Ammon's horn (tissue), 1 donor: ENCODE measurements around the gene DAAM1.
A peak's percentile ranks its signal among the peaks of the same experiment; 100 is the strongest.

Source experiments
- DNase-seq: peaks from one replicate; pipeline ENCODE4 v3.0.0-alpha.2; 2016; ENCODE audit warnings: low spot score

Gene DAAM1

DNA sequence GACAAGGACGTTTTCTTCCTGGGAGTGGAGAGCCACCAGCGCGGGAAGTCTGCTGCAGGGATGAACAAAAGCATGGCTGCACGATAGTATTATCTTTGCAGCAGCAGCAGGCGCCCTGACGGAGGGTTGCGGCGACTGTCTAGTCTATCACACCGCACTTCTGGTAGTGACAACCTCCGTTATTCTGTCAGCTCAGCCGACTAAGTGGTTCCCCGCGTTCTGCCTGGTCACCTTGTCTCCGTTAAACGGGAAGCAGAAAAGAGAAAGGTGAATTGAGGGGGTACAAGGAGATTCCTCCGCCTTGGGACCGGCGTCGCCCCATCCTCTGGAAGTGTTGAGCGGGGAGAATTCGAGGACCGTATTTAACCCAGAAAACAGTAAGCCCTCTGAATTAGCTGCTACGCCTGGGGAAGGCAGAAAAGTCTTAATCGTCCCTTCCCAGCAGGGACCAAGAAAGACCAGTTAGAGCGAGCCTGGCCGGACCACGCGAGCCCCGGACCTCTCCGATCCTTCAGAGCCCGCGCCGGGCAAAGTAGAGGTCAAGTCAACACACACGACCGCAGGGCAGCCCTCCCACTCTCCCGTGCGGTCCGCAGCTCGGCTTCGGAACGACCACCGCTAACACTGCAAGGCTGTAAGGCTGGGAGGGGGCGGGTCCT lies 536 bp upstream of the DAAM1 start:
- DNase-seq, result no peak

DNA sequence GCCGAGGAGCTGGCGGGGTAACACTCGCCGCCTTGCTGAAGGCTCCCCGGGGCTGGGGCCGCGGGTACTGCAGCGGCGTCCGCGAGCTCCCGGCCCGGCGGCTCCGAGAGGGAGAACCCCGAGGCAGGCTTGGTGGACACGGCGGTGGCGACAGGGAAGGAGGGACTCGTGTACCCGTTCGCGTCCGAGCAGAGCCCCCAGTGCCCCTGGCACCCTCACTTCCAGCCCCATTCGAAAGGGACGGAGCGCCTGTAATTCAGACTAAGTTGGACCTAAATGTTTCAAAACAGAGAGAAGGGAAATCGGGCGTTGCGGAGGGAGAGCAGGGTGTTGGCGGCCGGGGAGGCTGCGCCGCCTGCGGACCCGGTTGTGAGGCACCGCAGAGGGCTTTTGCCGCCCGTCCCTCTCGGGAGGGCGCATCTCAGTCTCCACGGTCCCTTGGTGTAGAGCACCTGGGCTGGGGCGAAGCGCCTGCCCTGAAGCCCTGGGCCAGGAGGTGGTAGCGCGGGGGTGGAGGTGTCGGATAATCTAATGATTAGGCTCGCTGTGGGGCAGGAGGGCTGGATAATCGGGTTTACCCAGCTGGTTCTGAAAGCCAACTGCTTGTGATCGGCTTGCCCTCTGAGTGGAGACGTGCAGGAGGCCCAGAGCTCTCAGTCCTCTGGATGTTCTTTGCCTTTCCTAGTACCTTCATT lies 771 bp downstream of the DAAM1 start:
- DNase-seq, result peak; percentile 37

GRCh38 chr14:59189786-59190368 lies 1.4 kb downstream of the DAAM1 start:
- peak; percentile 86 for DNase-seq

DNA sequence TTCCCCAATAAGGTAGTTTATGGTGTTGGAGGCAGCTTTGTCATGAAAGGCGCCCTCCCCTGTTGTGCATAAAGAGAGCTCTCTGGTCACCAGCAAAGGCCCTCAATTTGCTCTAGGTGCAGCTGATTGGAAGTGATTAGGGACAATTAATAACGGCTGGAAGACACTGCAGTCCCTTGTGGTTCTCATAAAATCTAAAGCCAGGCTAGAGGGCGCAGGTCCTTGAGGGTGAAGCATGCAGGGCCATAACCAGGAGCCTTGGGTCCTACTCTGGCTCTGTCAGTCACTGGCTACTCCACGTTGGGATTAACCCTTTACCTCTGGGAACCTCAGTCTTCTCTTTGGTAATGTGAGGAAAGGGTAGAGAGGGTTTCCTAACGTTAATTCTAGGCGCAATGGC lies 1.9 kb downstream of the DAAM1 start:
- DNase-seq, result peak; percentile 11

- no peak for DNase-seq
Observed at GRCh38 chr14:59195912-59196311, 7.4 kb downstream of the DAAM1 start.

GRCh38 chr14:59197695-59198262 lies 9.3 kb downstream of the DAAM1 start:
- no peak for DNase-seq

DNA sequence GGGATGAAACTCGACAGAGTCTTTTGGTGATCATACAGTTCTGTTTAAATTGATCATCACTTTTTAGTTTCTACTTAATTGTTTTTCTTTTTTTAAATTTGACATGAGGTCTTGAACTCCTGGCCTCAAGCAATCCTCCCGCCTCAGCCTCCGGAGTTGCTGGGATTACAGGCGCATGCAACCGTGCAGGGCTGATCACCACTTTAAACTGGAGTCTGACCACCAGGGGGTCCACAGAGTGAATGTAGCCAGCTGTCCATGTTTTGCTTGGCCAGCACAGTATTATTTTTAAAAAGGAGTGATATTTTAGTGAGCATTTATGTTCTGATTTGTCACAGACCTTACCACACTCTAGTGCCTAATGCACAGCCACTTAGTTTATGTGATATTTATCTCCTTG lies 10.7 kb downstream of the DAAM1 start:
- no peak for DNase-seq

GRCh38 chr14:59199614-59200013 lies 11.1 kb downstream of the DAAM1 start:
- no peak for DNase-seq

DNA sequence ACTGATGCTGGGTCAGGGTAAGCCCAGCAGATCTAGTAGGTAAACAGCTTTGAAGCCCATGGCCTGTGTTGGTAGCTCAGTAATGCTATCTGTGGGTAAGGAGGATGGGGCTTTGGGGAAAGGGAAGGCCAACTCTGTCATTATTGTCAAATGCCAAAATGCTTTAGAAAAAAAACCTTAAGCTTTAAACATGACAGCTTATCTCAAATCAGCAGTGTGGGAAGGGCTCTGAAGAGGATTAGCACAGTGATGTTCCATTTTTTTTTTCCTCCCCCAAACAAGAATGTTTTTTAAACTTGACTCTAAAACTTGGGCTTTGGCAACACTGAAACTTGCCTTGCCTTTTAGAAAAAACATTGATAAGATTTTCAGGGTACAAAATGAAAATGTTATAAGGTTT lies 11.7 kb downstream of the DAAM1 start:
- DNase-seq, result no peak

GRCh38 chr14:59202031-59202430 lies 13.6 kb downstream of the DAAM1 start:
- DNase-seq, result no peak

GRCh38 chr14:59204305-59204704 lies 15.8 kb downstream of the DAAM1 start:
- DNase-seq, result no peak

DNA sequence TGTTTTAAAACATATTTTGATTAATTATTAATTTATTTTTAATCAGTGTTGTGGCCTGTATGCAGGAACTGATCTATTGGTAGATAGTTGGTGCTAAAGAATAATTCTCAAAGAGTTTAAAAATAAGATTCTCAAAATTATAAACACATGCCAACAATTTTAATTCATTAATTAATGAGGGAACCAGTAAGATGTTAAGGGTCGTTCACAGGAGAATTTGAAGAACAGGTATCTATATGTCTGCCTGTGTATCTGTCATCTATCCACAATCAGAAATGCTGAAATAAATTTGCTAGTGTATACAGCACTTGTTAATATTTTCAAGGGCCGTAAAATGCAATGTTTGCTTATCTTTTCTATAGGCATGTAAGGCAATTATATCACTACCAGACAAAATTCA lies 18.4 kb downstream of the DAAM1 start:
- DNase-seq, result no peak

DNA sequence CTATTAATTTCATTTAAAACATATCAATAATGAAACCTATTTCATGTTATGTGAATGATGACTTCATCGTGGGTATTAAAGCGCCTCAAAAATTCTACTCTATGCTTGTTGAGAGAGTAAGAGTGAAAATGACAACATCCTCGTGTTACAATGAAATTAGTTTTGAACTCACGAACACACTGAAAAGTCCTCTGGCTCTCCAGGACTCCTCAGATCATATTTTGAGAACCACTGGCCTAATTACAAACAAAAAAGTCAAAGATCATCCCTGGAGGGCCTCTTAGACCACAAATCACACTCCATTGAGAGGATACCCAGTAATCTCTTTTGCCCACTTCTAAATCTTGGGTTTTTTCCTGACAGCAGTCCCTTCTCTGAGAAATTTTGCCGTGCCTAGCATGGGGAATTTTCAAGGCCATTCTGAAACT lies 19.1 kb downstream of the DAAM1 start:
- no peak for DNase-seq

DNA sequence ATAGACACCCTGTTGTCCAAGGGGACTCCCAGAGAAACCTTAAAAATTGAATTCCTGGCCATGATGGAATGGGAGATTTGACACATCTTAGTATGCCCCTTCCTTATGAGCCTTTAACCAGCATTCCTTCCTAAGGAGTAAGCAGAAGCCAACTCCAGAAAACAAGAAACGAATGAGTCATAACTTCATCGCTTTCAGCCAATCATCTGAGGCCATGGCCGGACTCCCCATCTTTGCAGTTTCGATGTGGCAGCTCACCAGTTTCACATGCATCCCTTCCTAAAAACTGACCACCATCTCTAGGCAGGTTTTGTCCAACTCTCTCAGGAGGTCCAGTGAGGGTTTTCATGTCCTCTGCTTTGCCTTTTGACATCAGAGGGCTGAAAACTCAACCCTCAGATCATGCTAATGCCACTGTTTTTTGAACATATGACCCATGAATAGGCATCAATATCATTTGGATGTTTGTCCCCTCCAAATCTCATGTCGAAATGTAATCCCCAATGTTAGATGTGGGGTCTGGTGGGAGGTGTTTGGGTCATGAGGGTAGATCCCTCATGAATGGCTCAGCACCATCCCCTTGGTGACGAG lies 19.9 kb downstream of the DAAM1 start:
- no peak for DNase-seq

GRCh38 chr14:59208954-59209353 lies 20.5 kb downstream of the DAAM1 start:
- no peak for DNase-seq

GRCh38 chr14:59210621-59211020 lies 22.2 kb downstream of the DAAM1 start:
- no peak for DNase-seq

DNA sequence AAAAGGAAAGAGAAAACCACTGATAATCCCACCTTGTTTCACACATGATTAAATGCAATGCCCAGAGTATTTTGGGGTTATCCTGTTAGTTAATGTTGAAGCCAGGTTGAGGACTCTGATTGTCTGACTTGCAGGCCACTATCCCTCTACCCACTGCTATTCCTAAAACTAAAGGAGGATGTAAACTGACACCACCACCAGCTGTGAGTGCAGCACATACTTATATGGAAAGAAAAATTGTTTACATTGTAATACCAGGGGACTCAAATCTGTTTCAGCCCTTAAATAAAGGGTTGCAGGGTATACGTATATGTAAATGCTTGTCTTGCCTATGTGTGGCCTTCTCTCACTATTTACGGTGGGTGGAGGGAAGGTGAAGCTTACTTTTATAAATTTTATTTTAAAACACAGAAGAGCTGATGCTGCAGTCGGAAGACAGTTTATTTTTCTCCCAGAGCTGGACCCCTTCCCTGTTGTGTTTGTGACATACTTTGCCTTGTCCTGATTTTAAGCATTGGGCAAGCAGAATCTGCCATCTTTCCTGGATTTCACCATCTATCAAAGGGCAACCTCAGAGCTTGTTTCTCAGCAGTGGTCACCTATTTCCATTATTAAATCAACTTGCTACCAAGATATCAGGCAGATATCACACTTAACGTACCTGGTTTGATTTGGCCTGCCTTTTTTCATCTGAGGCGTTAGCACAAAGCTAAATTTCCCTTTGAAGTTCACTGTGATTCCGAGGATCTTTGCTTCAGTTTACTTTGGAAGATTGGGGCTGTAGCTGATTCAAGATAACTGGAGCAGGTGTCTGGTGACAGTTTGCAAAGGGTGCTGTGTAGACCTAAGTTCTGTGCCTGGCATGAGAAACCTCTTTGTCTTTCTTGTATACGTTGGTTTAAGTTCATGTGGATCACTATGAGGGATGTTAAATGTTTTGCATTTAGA lies 25.2 kb downstream of the DAAM1 start:
- no peak for DNase-seq

- DNase-seq, result no peak
Observed at GRCh38 chr14:59214702-59215302, 26.3 kb downstream of the DAAM1 start.

DNA sequence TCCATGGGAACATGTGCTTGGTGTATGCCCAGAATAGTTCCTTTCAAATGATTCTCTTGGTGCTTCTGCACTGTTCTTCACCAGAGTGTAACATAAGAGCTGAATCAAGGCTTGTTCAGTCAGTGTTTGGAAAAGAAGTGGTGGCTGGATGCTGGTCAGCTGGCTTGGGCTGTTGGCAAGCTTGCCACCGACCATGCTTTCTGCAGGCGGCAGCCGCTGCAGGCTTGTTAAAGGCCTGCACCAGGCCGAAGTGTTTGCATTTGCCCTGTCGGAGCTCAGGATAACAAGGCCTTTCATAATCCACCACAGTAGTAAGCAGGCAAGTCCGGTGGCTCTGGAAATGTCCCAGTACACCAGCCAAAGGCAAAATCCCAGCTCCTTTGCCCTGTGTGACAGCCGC lies 26.9 kb downstream of the DAAM1 start:
- DNase-seq, result peak; percentile 93

DNA sequence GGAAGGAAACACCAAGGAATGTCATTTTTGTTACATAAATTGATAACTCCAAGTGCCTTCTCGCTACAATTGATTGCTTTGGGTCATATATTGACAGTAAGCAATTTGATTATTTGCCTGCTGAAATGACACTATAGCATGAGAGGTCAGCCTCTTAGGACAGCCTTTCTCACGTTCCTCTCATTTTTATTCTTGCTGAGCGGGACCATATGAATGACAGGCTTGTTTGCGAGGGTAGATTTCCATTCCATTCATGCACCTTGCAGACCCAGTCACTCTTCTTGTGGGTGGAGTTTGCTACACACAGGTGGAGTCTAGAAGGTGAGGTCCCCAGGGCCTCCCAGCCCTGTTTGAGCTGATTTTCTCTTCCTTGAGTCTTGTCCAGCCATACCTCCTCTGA lies 27.3 kb downstream of the DAAM1 start:
- no peak for DNase-seq

DNA sequence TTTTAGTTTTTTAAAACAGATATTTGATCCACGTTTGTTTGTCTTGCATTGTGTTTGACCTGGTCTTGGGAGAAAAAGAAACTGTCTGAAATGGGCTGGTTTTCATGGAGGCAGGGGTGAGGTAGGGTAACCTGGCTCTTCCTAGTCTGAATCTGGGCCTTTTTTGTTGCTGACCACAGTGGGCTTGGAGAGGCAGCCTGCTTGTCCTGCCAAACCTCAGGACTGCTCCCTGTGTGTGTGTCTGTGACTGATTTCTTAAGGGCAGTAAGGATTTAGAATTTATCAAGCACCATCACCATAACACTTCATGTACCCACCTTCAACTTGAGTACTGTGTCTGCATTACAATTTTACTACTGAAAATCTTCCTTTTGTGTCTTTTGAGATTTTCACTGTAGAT lies 28.5 kb downstream of the DAAM1 start:
- DNase-seq, result no peak
